ENCODE data around the gene CYB5R2. TPM values are rescaled to one million over a fixed set of nuclear protein-coding genes. Genes with fewer than 3 reads are reported as not detected.

CYB5R2 gene
- polyA plus RNA-seq, 1 of the 3 experiments (the other 2 are of a cell fraction), result 0.20 TPM

DNA sequence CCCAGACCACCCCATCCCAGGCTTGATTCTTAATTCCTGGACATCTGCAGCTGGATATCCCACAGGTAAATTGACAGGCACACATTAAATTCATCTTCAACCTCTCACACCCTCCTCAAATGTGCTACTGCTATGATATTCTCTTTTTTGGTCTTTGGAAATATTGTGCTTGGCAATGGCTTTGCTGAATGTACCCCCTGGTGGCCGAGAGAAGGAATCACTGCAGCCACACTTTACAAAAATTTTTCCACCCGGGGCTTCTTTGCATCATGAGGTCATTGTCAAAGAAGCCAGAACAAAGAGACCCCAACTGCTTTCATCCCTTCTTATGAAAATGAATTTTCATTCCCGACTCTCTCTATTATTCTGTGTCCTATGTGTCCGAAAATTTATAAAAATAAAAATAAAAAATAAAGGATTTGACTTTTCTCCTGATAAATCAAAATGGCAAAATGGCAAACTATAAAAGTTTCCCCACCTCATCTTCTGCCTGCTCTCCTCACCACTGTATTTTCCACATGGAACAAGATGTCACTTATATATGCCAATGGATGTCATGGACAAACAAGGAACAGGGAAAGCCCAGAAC is 15.0 kb upstream of the CYB5R2 start:
- H3F3A ChIP-seq (replicated peaks; ENCODE audit: insufficient read depth), result no peaks in the 10 kb centered on the region
- H3K4me3 ChIP-seq (ENCODE audit: low read depth in 2 of 2, low read length in 1 of 2), result no peak overlapping the region; a peak in 1 of 4 replicates
- H3K27ac ChIP-seq (ENCODE audit: low read depth in 2 of 2, low read length in 1 of 2), result no peak overlapping the region
- H3K4me2 ChIP-seq, result no peak overlapping the region
- 2% methylated on average over 4 of the region's 4 CpGs for WGBS (ENCODE audit: low lambda C conversion rate)
- no peak overlapping the region for H3K9ac ChIP-seq
- no peaks in the 10 kb centered on the region for H3K9me2 ChIP-seq
- TF ChIP-seq FOXJ3 (CRISPR knock-in tag; IDR thresholded peaks at IDR 0.05), result no peak
- TF ChIP-seq, protein P1, sequence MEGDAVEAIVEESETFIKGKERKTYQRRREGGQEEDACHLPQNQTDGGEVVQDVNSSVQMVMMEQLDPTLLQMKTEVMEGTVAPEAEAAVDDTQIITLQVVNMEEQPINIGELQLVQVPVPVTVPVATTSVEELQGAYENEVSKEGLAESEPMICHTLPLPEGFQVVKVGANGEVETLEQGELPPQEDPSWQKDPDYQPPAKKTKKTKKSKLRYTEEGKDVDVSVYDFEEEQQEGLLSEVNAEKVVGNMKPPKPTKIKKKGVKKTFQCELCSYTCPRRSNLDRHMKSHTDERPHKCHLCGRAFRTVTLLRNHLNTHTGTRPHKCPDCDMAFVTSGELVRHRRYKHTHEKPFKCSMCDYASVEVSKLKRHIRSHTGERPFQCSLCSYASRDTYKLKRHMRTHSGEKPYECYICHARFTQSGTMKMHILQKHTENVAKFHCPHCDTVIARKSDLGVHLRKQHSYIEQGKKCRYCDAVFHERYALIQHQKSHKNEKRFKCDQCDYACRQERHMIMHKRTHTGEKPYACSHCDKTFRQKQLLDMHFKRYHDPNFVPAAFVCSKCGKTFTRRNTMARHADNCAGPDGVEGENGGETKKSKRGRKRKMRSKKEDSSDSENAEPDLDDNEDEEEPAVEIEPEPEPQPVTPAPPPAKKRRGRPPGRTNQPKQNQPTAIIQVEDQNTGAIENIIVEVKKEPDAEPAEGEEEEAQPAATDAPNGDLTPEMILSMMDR (IDR thresholded peaks at IDR 0.05), result peak; percentile 80
- TF ChIP-seq CHD2 (IDR thresholded peaks at IDR 0.05; ENCODE audit: low read length, partially characterized antibody), result no peak
- no peak for TF ChIP-seq MEF2A (IDR thresholded peaks at IDR 0.05; ENCODE audit: borderline replicate concordance, low read depth)
- TF ChIP-seq IRF3 (IDR thresholded peaks at IDR 0.05; ENCODE audit: low read depth, low read length), result no peak
- peak; percentile 69 for TF ChIP-seq RAD21 (IDR thresholded peaks at IDR 0.05; ENCODE audit: low read length)
- TF ChIP-seq REST (IDR thresholded peaks at IDR 0.05; ENCODE audit: low read depth, low read length), result no peak
- TF ChIP-seq SMC3 (IDR thresholded peaks at IDR 0.05; ENCODE audit: low read depth, low read length), result peak; percentile 67
- no peak for TF ChIP-seq TCF12 (IDR thresholded peaks at IDR 0.05)
- no peak for TF ChIP-seq GABPA (IDR thresholded peaks at IDR 0.05; ENCODE audit: low read depth)
- TF ChIP-seq NRF1 (IDR thresholded peaks at IDR 0.05; ENCODE audit: low read depth, low read length), result no peak
- TF ChIP-seq TAF1 (IDR thresholded peaks at IDR 0.05; ENCODE audit: borderline replicate concordance, low read depth, low read length), result no peak
- no peak for TF ChIP-seq POLR2AphosphoS5 (IDR thresholded peaks at IDR 0.05; ENCODE audit: low read depth, low read length)
- no peak for TF ChIP-seq NFIC (IDR thresholded peaks at IDR 0.05; ENCODE audit: borderline replicate concordance)
- TF ChIP-seq, protein P2, sequence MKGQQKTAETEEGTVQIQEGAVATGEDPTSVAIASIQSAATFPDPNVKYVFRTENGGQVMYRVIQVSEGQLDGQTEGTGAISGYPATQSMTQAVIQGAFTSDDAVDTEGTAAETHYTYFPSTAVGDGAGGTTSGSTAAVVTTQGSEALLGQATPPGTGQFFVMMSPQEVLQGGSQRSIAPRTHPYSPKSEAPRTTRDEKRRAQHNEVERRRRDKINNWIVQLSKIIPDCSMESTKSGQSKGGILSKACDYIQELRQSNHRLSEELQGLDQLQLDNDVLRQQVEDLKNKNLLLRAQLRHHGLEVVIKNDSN (IDR thresholded peaks at IDR 0.05; ENCODE audit: borderline replicate concordance, low read depth), result no peak
- TF ChIP-seq JUND (IDR thresholded peaks at IDR 0.05), result no peak
- TF ChIP-seq USF2 (IDR thresholded peaks at IDR 0.05; ENCODE audit: borderline replicate concordance, low read depth, low read length), result no peak
- no peak for TF ChIP-seq TEAD4 (IDR thresholded peaks at IDR 0.05; ENCODE audit: borderline replicate concordance, insufficient read depth)
- no peak for TF ChIP-seq MXI1 (IDR thresholded peaks at IDR 0.05; ENCODE audit: low read depth, low read length)
- no peak for TF ChIP-seq SIN3A (IDR thresholded peaks at IDR 0.05; ENCODE audit: borderline replicate concordance, low read depth, low read length)
- TF ChIP-seq, protein P3, sequence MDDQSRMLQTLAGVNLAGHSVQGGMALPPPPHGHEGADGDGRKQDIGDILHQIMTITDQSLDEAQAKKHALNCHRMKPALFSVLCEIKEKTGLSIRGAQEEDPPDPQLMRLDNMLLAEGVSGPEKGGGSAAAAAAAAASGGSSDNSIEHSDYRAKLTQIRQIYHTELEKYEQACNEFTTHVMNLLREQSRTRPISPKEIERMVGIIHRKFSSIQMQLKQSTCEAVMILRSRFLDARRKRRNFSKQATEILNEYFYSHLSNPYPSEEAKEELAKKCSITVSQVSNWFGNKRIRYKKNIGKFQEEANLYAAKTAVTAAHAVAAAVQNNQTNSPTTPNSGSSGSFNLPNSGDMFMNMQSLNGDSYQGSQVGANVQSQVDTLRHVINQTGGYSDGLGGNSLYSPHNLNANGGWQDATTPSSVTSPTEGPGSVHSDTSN (IDR thresholded peaks at IDR 0.05), result no peak
- no peak for TF ChIP-seq RCOR1 (IDR thresholded peaks at IDR 0.05; ENCODE audit: low read length)
- TF ChIP-seq FOSL2 (IDR thresholded peaks at IDR 0.05; ENCODE audit: borderline replicate concordance, low read depth), result no peak
- TF ChIP-seq EP300 (IDR thresholded peaks at IDR 0.05; ENCODE audit: borderline replicate concordance in 1 of 2, low read depth in 1 of 2, low read length in 1 of 2), result no peak
- no peak overlapping the region for H2AFZ ChIP-seq (ENCODE audit: low read depth)
- no peaks in the 10 kb centered on the region for H3K9me3 ChIP-seq
- ChIA-PET POLR2A (no interaction called here), CTCF (interaction anchor here (0.8 to 8.1 kb wide), 14 partner anchors 10 to 593 kb away, joined by 3 to 71 read pairs (median 4); no protein-coding TSS in a partner anchor)
- peak; percentile 52 for DNase-seq
- H3K27me3 ChIP-seq (ENCODE audit: insufficient read depth), result peaks cover 21% of the 10 kb centered on the region; the same call in 1 of the 2 replicates
- no peaks in the 10 kb centered on the region for H4K20me1 ChIP-seq (ENCODE audit: insufficient read depth)
- no peaks in the 10 kb centered on the region for H3K4me1 ChIP-seq (ENCODE audit: control insufficient read depth in 1 of 2, insufficient read depth in 2 of 2, low read depth in 1 of 2, low read length in 1 of 2)
- no peaks in the 10 kb centered on the region for H3K79me2 ChIP-seq (ENCODE audit: insufficient read depth)
- H3K36me3 ChIP-seq (replicated peaks in 1 of 2; ENCODE audit: control insufficient read depth in 1 of 2, insufficient read depth in 2 of 2, low read length in 1 of 2), result no peaks in the 10 kb centered on the region

Data from SK-N-SH (cell line).